ENCODE measurements around the gene E2F2. TPM values are rescaled to one million over a fixed set of nuclear protein-coding genes. Genes with fewer than 3 reads are reported as not detected.

E2F2 gene
- total and polyA plus RNA-seq, 2 of the 4 experiments (the other 2 are of a cell fraction), result 0.36 to 0.51 TPM

DNA sequence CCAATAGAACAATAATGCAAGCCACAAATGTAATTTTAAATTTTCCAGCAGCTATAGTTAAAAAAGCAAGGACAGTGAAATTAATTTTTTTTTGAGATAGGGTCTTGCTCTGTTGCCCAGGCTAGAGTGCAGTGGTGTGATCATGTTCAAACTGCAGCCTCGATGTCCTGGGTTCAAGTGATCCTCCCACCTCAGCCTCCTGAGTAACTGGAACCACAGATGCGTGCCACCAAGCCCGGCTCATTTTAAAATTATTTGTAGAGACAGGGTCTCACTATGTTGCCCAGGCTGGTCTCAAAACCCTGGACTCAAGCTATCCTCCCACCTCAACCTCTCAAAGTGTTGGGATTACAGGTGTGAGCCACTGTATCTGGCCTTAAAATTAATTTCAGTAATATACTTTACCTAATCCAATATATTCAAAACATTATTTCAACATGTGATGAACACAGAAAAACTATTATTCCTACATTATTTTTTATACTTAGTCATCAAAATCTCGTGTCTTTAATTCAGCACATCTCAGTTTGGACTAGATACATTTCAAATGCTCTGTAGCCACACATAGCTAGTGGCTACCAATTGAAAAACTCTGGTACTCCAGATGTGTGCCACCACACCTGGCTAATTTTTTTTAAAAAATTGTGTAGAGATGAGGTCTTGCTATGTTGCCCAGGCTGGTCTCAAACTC lies 39.1 kb upstream of the E2F2 start:
- no TSS peak for BruUV-seq (replicated peaks)
- H3K18ac ChIP-seq (ENCODE audit: low read depth, low read length), result no peak overlapping the region
- no peak overlapping the region for H2BK20ac ChIP-seq (ENCODE audit: low read depth, low read length)
- H4K20me1 ChIP-seq (ENCODE audit: insufficient read depth, low read length), result no peaks in the 10 kb centered on the region
- CTCF ChIA-PET, result interaction anchor here (2.0 kb wide), 1 partner anchor 65 kb away, joined by 5 read pairs; no protein-coding TSS in a partner anchor
- no peak overlapping the region for H4K5ac ChIP-seq (ENCODE audit: low read depth, low read length)
- no peak overlapping the region for H3K14ac ChIP-seq (replicated peaks; ENCODE audit: low read depth, low read length)
- no peak overlapping the region for H4K91ac ChIP-seq (ENCODE audit: insufficient read depth, low read depth, low read length)
- H3K27ac ChIP-seq (ENCODE audit: insufficient read depth, low read length), result no peak overlapping the region
- POLR2A ChIA-PET (ENCODE audit: unreplicated experiment), result interaction anchor here (0.5 kb wide), 1 partner anchor 361 kb away, joined by 3 read pairs; no protein-coding TSS in a partner anchor
- in situ Hi-C loops (cut with MboI; ENCODE audit: low sequenced_read_pairs) (no loop called here), intact Hi-C loops (cut with micrococcal nuclease) (no loop called here), dilution Hi-C loops (cut with HindIII; ENCODE audit: low sequenced_read_pairs, unreplicated experiment) (no loop called here)
- H2AFZ ChIP-seq (replicated peaks; ENCODE audit: low read length, poor library complexity), result no peak overlapping the region
- H2BK15ac ChIP-seq (ENCODE audit: low read depth, low read length), result peak overlapping the region; percentile 82; the same call in 1 of the 3 replicates
- H2BK5ac ChIP-seq (ENCODE audit: low read depth, low read length, poor library complexity, severe bottlenecking), result no peak overlapping the region
- H3K27me3 ChIP-seq (ENCODE audit: control insufficient read depth, insufficient read depth, low read length), result no peaks in the 10 kb centered on the region
- 0 out of 2 replicates have a peak overlapping the region, but pooled peaks have one; percentile 24 for H3K23ac ChIP-seq (ENCODE audit: low read depth, low read length)
- peaks cover 7% of the 10 kb centered on the region; the same call in 1 of the 2 replicates for H3K9me1 ChIP-seq (ENCODE audit: insufficient read depth, low read length)
- H3K4me2 ChIP-seq (ENCODE audit: low read depth, low read length), result no peak overlapping the region
- H3K4ac ChIP-seq (ENCODE audit: low read depth, low read length), result no peak overlapping the region
- H3K4me3 ChIP-seq (ENCODE audit: insufficient read depth, low read depth, low read length), result no peak overlapping the region
- H2AK5ac ChIP-seq (ENCODE audit: low read depth, low read length), result peak overlapping the region; percentile 57; the same call in 1 of the 2 replicates
- no peak for DNase-seq
- no peak overlapping the region for H2AK9ac ChIP-seq (replicated peaks; ENCODE audit: low read depth, low read length, poor library complexity)
- no peak for ATAC-seq (ENCODE audit: low read depth)
- peaks cover 4 to 15% of the 10 kb centered on the region in 2 experiments; a peak in 2 of 4 replicates for H3K79me1 ChIP-seq (ENCODE audit: low read depth in 1 of 2, low read length in 2 of 2)
- no peaks in the 10 kb centered on the region for H3K36me3 ChIP-seq (ENCODE audit: control insufficient read depth, insufficient read depth, low read length)
- peaks cover 11% of the 10 kb centered on the region for H3K4me1 ChIP-seq (ENCODE audit: control insufficient read depth, insufficient read depth, low read length)
- TF ChIP-seq RCOR1 (IDR thresholded peaks at IDR 0.05; ENCODE audit: insufficient replicate concordance, low read length) (no peak), MAFK (IDR thresholded peaks at IDR 0.05; ENCODE audit: low read depth, low read length) (peak; percentile 74)
- 83% methylated on average over 1 of the region's 4 CpGs; no CpG with 5 or more reads in 1 of the 2 experiments for WGBS, 2 experiments (ENCODE audit: extremely low coverage in 2 of 2, insufficient read length in 1 of 2)
- H2BK120ac ChIP-seq (ENCODE audit: low read depth, low read length), result peak overlapping the region; percentile 40; the same call in 1 of the 2 replicates
- no peak overlapping the region for H3K9ac ChIP-seq (ENCODE audit: low read depth, low read length)
- H4K8ac ChIP-seq (ENCODE audit: low read depth in 2 of 2, low read length in 2 of 2), result no peak overlapping the region; a peak in 1 of 4 replicates
- no peaks in the 10 kb centered on the region; the same call in 1 of the 2 replicates for H3K9me3 ChIP-seq (ENCODE audit: control insufficient read depth, insufficient read depth, low read length)
- no peak overlapping the region for H3K56ac ChIP-seq (ENCODE audit: extremely low read depth, insufficient read depth, low read length)

Measured in IMR-90 (cell line).